Left lung (tissue), 10 donors: Measurements from ENCODE around the gene CLIP4. TPM values are rescaled to one million over a fixed set of nuclear protein-coding genes. Genes with fewer than 3 reads are reported as not detected.

Experiments used
- ATAC-seq: fragments of 200-7000 bp; cut with Tn5 transposase; one replicate; pipeline ENCODE4 v1.9.1; 2020; ENCODE audit warnings: moderate library complexity
- DNase-seq, 4 donors: peaks; one replicate each; pipeline ENCODE4 v3.0.0-alpha.2; 2013 to 2020
- H3K27ac ChIP-seq, 2 donors: fragments of 200-600 bp; sonication (generic) in 1 of 2; one replicate each; pipeline versions ENCODE4 v1.5.0 to v1.8.0; 2020 to 2021
- H3K27me3 ChIP-seq, 2 donors: fragments of 200-600 bp; sonication (generic) in 1 of 2; one replicate each; pipeline versions ENCODE4 v1.5.0 to v1.8.0; 2020 to 2021
- H3K36me3 ChIP-seq, 2 donors: fragments of 200-600 bp; sonication (generic) in 1 of 2; one replicate each; pipeline versions ENCODE4 v1.5.0 to v1.8.0; 2020 to 2021
- H3K4me1 ChIP-seq, 2 donors: fragments of 200-600 bp; one replicate each; pipeline ENCODE4 v1.8.0; 2021
- H3K4me3 ChIP-seq, 2 donors: fragments of 200-600 bp; sonication (generic) in 1 of 2; one replicate each; pipeline versions ENCODE4 v1.5.0 to v1.8.0; 2020 to 2021; ENCODE audit warnings: mild to moderate bottlenecking in 1 of 2
- H3K9me3 ChIP-seq, 2 donors: fragments of 200-600 bp; sonication (generic) in 1 of 2; one replicate each; pipeline versions ENCODE4 v1.5.0 to v1.8.0; 2020 to 2021
- intact Hi-C, 2 donors: fragments of 100-400 bp; cut with DNase I; formaldehyde crosslinking; loops; one replicate each; pipeline versions ENCODE4 v1.11.2 to v1.14.2; 2022
- polyA plus RNA-seq, 6 donors: library from polyadenylated mRNA; unstranded; fragments of 120-200 nt; gene quantifications; one replicate each; pipeline ENCODE4 v1.2.1, GENCODE V29; 2013; ENCODE audit not compliant: insufficient read length in 6 of 6
- total RNA-seq, 2 donors: library from RNA; stranded (reverse); fragmentation: NEBNext Ultra II Directional; extraction: Animal tissue kit (Norgen Biotek cat#: 25700); gene quantifications; one replicate each; pipeline ENCODE4 v1.2.1, GENCODE V29; 2021
- TF ChIP-seq, protein P1 (sequence below), 2 donors: fragments of 200-600 bp; sonication (generic) in 1 of 2; IDR thresholded peaks; one replicate each; pipeline versions ENCODE4 v1.5.0 to v1.8.0; 2021; ENCODE audit warnings: antibody characterized with exemption in 2 of 2
- donor health status: DM: no; HTN: yes; CAD: no.
- donor health status: DM: no; HTN: no; CAD: no.

Gene CLIP4
- total and polyA plus RNA-seq, 8 donors, result 9.5 to 49.2 (median 12.5) TPM

- DNase-seq, result peak in 3 of 4 donors; percentile 3 to 75 (median 13)
Observed at GRCh38 chr2:29223851-29224692, 108.9 kb downstream of the CLIP4 start.

DNA sequence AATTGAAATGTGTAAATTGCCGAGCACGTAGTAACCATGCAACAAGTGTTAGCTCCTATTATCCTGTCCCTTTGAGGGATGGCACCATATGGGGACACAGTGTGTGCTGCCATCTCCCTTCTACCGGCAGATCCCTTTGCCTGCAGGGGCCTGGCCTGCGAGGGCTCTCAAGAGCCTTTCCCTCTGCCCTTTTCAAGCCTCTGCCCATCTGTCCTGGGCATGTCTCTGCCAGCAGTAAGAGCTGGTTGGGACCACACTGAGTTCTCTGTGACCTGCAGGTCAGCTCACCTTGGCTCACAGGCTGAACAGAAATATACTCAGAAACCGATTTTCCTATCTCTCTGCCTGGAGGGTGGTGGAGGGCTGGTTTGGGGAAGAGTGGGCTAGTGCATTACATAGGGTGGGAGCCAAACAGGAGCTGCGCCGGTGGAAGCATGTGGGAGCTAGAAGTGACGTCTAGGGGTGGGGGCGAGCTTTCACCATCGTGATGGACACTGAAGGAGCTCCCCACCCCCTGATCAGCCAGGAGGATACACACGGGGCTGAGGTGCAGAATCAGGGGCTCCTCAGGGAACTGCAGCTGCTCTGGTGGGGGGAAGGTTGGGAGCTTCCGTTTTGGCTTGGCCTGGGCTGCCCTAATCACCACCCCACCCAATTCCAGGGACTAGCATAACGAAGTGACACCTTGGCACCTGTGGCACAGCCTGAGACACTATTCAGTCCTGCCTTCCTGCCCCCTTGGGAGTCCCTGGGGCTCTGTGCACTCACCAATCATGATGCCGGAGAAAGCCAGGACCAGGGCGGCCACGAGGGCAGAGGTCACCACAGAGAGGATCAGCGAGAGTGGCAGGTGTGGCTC lies 109.7 kb downstream of the CLIP4 start:
- intact Hi-C loops, result no loop called here
- Histone ChIP-seq H3K36me3 (no peaks in the 10 kb centered on the region), H3K27ac (no peak overlapping the region), H3K4me3 (no peak overlapping the region), H3K9me3 (no peaks in the 10 kb centered on the region), H3K27me3 (peaks cover 0 to 50% of the 10 kb centered on the region in 2 donors), H3K4me1 (no peaks in the 10 kb centered on the region)
- ATAC-seq (no peak), DNase-seq (no peak)
- TF ChIP-seq, protein P1, sequence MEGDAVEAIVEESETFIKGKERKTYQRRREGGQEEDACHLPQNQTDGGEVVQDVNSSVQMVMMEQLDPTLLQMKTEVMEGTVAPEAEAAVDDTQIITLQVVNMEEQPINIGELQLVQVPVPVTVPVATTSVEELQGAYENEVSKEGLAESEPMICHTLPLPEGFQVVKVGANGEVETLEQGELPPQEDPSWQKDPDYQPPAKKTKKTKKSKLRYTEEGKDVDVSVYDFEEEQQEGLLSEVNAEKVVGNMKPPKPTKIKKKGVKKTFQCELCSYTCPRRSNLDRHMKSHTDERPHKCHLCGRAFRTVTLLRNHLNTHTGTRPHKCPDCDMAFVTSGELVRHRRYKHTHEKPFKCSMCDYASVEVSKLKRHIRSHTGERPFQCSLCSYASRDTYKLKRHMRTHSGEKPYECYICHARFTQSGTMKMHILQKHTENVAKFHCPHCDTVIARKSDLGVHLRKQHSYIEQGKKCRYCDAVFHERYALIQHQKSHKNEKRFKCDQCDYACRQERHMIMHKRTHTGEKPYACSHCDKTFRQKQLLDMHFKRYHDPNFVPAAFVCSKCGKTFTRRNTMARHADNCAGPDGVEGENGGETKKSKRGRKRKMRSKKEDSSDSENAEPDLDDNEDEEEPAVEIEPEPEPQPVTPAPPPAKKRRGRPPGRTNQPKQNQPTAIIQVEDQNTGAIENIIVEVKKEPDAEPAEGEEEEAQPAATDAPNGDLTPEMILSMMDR (IDR thresholded peaks at IDR 0.05), result no peak

More at GRCh38 chr2:29223851-29224692, 108.9 kb downstream of the CLIP4 start:
- Histone ChIP-seq H3K27me3 (peaks cover 0 to 43% of the 10 kb centered on the region in 2 donors), H3K36me3 (no peaks in the 10 kb centered on the region), H3K9me3 (no peaks in the 10 kb centered on the region), H3K27ac (peak overlapping the region in 1 of 2 donors; percentile 19), H3K4me1 (no peaks in the 10 kb centered on the region), H3K4me3 (no peak overlapping the region)
- TF ChIP-seq, protein P1 (IDR thresholded peaks at IDR 0.05), result no peak
- peak; percentile 73 for ATAC-seq
- intact Hi-C loops, result no loop called here

- Histone ChIP-seq H3K4me3 (no peak overlapping the region), H3K9me3 (no peaks in the 10 kb centered on the region), H3K27ac (no peak overlapping the region), H3K27me3 (peaks cover 0 to 50% of the 10 kb centered on the region in 2 donors), H3K4me1 (no peaks in the 10 kb centered on the region), H3K36me3 (no peaks in the 10 kb centered on the region)
- TF ChIP-seq, protein P1 (IDR thresholded peaks at IDR 0.05), result no peak
- DNase-seq (no peak), ATAC-seq (no peak)
- intact Hi-C loops, result no loop called here
Observed at GRCh38 chr2:29225814-29226213, 110.6 kb downstream of the CLIP4 start.

DNA sequence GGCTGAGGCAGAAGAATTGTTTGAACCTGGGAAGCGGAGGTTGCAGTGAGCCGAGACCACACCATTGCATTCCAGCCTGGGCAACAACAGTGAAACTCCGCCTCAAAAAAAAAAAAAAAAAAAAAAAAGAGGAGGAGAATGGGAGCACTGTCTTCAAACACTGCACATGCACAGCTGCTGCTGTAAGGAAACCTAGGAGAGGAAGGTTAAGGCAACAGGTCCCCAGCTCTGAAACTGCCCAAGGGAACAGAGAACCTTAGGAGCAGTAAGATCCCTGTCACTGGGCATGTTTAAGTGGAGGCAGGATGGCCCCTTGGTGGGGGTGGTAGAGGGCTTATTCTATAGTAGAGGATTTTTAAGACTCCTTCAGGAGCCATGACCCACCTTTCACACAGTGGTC lies 111.2 kb downstream of the CLIP4 start:
- Histone ChIP-seq H3K36me3 (no peaks in the 10 kb centered on the region), H3K27ac (no peak overlapping the region), H3K9me3 (no peaks in the 10 kb centered on the region), H3K4me1 (no peaks in the 10 kb centered on the region), H3K4me3 (no peak overlapping the region), H3K27me3 (peaks cover 0 to 50% of the 10 kb centered on the region in 2 donors)
- ATAC-seq, result no peak
- DNase-seq, result no peak
- intact Hi-C loops, result no loop called here
- TF ChIP-seq, protein P1 (IDR thresholded peaks at IDR 0.05), result no peak

DNA sequence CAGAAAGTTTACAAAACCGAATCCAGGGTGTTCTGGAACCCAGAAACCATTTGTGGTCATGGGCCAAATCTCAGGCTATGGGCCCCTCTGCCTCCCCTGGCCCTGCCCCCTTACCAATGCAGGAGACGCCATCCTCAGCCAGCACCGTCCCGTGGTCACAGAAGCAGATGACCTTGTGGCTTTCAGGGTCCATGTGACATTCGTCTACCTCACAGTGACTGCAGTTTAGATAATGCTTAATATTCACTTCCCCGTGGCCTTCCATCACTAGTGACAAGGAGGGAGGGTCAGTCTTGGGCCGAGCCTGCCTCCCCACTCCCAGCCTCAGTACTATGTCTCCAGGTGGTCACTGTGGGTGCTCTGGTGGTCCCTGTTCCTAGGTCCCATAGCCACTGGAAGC lies 111.6 kb downstream of the CLIP4 start:
- TF ChIP-seq, protein P1 (IDR thresholded peaks at IDR 0.05), result no peak
- no peak for DNase-seq
- Histone ChIP-seq H3K4me3 (no peak overlapping the region), H3K27ac (no peak overlapping the region), H3K36me3 (no peaks in the 10 kb centered on the region), H3K27me3 (peaks cover 0 to 50% of the 10 kb centered on the region in 2 donors), H3K4me1 (no peaks in the 10 kb centered on the region), H3K9me3 (no peaks in the 10 kb centered on the region)
- intact Hi-C loops, result no loop called here
- no peak for ATAC-seq
